T-helper 9 cell (primary cell): ENCODE measurements around the gene VWF.

Experiments
- DNase-seq: peaks from one replicate; pipeline ENCODE4 v3.0.0-alpha.2; 2020

VWF gene

DNA sequence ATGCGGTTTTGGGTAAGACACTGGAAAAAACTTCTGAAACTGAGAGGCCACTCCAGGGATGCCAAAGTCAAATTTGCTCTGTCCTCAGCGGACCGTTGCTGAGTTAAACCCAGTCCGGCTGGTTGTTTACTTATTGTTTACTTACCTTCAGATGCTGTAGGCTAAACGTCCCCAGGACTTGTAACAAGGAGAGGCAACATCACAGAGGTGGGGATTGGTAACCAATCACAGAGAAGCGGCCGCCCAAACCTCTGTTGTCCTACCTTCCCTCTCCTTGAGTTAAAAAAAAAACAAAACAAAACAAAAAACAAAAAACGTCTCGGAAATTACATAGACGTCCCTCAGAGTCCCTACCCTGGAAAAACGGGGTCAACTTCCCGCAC lies 179.8 kb downstream of the VWF start:
- no peak for DNase-seq

DNA sequence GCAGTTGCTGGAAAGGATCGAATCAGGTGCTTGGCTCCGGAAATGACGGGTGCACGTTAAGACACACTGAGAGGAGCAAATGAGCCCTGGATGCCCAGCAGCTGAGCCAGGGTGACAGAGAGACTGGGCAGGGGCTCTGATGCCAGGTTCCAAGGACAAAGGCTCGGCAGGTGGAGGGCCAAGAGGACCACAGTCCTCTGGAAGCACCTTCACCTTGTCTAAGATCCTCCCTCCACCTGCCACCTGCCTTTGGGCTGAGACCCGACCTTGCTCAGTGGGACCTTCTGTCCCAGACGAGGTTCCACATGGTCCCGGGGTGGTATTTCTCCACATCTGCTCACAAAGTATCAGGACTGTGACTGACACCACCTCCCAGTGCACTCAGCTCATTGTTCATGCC lies 180.4 kb downstream of the VWF start:
- no peak for DNase-seq

DNA sequence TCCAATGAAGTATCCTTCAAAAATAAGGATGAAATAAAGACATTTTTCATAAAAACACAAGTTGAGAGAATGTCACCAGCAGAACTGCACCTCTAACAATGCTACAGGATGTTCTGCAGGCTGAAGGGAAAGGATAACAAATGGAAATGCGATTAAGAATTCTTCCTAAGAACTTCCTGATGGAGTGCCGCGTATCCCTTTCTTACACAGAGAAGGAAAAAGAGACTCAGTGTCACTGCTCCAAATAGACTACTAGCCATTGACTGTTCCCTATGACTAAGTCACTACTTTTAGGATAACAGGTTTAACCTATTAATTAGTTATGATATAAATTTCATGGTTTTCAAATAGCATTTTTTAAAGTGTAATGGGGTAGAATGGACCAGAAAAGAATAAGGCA lies 182.6 kb downstream of the VWF start:
- no peak for DNase-seq

GRCh38 chr12:5927732-5928516 lies 196.5 kb downstream of the VWF start:
- no peak for DNase-seq

DNA sequence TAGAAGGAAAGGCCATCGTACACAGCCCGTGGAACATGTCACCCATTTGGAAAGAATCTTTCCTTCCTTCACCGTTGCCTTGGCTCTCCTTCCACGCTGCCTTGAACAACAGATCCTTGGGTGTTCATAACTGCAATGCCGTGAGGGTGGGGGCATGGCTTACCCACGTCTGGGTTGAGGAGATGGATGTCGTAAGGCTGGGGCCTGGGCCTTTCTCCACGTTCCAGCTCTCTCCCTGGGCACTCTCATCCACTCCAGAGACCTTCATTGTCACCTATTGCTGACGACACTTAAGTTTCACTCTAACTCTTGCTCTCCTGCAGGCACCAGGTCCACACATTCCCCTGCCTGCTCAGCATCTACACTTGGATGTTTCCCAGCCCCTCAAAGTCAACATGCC lies 198.8 kb downstream of the VWF start:
- DNase-seq: no peak

GRCh38 chr12:5924342-5924741 lies 200.1 kb downstream of the VWF start:
- no peak for DNase-seq

DNA sequence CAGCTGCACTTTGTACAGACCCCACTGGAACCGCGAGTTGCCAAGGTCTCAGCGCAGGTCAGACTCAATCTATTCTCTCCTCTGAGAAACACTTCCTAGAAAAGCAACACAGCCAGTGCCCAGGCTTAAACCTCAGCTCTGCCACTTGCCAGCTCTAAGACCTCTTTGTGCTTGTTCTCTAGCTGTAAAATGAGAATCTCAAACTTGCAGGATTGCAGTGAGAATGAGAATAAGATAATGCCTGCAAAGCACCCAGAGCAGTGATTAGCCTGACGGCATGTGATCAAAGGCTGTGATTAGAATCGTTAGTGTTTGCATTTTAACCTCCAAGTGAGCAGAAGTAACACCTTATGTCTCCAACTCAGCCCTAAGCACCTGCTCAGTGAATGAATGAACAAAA lies 200.7 kb downstream of the VWF start:
- DNase-seq: no peak

DNA sequence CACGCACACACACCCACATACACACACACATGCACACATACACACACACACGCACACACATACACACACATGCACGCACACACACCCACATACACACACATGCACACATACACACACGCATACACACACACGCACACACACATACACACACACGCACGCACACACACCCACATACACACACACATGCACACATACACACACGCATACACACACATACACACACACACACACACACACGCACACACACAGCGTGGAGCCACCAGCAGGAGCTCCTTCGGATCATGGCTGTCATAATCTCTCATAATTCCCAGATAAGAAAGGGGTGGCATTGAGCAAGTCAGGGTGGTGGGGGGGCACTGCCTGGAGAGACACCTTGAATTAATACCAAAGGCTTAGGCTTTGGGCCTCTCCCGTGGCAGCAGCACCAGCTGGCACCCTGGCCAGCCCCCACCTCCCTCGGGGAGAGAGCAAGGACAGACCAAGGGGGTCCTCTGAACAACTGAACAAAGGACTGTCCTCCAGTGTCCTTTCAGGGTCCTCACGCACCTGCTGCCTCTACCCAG lies 201.3 kb downstream of the VWF start:
- no peak for DNase-seq

GRCh38 chr12:5921966-5922899 lies 202.2 kb downstream of the VWF start:
- no peak for DNase-seq

GRCh38 chr12:5921027-5921909 lies 203.2 kb downstream of the VWF start:
- DNase-seq: no peak

DNA sequence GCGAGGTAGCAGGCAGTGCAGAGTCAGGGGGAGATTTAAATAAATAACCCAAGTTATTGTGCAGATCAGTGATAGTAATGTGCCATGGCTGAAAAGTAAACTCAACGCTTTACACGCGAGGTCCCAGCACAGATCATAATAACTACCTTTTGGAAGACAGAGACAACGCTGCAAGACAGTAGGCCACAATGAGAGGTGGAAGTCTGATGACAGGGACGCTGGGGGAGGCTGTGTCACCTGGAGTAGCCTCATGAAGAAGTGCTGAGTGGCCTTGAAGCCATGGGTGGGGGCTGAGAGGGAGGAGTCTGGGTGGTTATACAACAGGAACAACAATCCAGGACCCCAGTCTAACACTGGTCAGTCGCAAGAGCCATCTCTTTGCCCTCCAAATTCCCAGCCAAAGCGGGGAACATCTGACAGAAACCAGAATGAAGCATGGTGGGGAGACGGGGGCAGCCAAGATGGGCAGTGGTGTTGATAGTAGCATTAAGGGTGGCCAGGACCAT lies 207.6 kb downstream of the VWF start:
- DNase-seq: no peak

GRCh38 chr12:5915511-5915910 lies 209.0 kb downstream of the VWF start:
- DNase-seq: no peak

GRCh38 chr12:5914387-5915149 lies 209.9 kb downstream of the VWF start:
- DNase-seq: no peak

DNA sequence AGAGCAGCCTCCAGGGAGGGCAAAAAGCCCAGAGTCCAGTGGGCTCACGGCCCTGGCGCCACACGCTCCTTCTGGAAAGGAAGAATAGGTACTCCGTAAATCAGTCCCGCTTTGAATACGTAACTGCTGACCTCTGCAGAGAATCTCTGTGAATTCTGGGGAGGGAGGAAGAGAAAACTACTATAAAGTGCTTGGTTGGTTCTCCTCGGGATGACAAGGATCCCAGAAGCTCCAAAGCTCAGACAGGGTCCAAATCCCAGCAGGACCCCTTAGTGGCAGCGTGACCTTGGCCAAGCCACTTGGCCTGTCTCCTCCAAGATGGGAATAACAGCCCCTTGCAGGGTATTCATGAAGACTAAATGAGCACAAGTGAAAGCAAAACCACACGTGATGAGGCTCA lies 211.1 kb downstream of the VWF start:
- no peak for DNase-seq

GRCh38 chr12:5912437-5913334 lies 211.8 kb downstream of the VWF start:
- no peak for DNase-seq

DNA sequence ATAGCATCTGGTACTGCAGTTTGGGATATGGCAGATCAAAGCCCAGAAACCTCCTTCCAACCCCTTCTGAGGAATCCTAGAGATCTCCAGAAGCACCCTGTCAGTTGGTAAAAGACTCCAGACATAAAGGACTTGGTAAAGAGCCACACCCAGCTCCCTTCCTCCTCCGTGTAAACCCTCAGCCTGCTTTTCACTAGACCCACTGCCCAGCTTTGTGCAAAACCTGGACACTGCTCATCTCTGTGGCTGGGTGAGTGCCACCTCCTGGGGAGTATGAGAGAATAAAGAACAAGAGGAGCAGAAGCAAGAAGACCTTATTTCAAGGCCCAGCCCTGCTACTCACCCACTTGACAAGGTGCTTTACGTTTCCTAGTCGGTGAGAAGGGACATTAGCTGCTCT lies 212.5 kb downstream of the VWF start:
- DNase-seq: no peak

DNA sequence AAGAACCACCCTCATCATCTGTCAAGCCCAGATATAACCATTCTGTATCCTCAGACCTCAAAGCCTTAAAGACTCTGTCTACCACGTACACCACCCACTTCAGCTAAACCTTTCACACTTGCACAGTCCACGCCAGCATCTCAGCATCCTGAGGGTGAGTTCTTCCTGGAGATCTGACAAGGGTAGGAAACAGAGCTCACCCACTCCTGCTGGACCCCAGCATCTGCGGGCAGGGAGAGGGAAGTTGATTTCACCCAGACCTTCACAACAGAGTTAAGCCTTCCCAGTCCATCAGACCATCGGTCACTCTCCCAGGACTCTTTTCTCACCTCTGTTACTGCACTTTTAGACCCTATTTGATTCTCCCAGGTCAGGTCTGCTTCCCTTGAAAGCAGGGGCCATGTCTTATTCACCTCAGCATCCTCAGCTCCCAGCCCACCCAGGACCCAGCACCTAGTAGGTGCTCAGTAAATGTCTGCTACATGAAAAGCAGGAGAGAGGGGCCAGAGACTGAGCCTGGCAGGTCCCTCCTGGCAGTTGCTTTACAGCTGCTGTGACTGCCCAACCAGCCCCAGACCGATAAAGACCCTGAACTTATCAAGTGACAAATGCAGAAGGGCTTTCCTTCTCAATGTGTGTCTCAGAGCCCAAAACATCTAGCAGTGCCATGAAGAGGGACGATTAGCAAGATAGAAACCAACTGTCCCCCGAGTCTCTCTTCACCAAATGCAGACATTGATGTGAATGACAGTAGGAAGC lies 213.5 kb downstream of the VWF start:
- no peak for DNase-seq

DNA sequence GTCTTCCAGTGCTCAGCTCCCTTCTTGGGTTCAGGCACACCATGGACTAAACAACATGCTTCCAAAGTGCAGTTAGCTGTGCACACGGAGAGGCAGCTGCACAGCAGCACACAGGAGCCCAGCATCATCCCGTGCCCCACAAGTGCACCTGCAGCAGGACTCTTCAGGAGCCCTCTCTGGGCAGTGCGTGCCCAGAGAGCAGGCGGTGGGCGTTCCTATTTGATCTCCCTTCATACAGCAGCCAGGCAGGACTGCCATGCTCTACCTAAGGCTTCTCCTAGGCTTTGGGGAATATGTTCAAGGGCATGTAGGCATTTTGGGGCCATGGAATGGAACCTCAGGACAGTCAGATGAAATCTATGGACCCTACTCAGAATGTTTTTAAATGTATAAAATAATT lies 214.9 kb downstream of the VWF start:
- no peak for DNase-seq

DNA sequence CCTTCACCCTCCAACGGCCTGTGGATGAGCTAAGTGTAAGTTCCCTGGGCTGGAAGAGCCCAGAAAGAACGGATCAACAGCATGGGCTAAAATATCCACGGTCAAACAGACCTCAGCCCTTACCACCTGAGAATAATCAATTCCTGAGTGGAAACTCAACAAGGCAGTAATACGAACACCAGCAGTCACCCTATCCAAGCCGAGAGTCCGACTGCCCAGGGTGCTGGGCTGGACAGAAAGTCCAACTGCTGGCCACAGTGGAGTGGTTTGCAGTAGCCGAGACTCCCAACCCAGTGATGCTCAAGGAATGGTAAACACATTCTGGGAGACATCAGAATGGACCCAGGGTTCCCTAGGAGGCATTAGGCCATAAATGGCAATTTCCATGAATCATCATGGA lies 216.2 kb downstream of the VWF start:
- DNase-seq: no peak

GRCh38 chr12:5907807-5908206 lies 216.7 kb downstream of the VWF start:
- DNase-seq: no peak
